Measurements from ENCODE around the gene TSEN2. TPM values are rescaled to one million over a fixed set of nuclear protein-coding genes. Genes with fewer than 3 reads are reported as not detected.
A peak's percentile ranks its signal among the peaks of the same experiment; 100 is the strongest.

The TSEN2 gene
- total RNA-seq, 1 experiment from 2014 or later = 26.8 TPM

DNA sequence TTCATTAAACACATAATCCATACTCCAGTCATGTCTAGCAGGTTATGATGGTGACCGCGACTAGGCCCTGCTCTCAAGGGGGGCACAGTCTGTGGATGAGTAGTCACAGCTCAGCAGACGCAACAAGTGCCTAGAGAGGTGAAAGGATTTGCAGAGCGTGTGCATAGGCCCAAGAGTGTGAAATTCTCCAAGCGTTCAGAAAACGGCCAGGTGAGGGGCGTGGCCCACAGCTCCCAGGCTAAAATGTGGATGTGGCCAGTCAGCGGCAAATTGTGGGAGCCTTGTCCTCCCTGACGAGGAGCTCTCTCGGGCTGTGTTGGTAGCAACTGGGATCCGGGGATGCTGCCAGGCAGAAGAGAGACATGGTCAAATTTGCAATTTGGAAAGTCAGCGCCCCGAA, 46.4 kb upstream of the TSEN2 start:
- H3K9me3 ChIP-seq (ENCODE audit: insufficient read depth, low read depth) = no peaks in the 10 kb centered on the region
- no peaks in the 10 kb centered on the region for H3K79me2 ChIP-seq (ENCODE audit: low read depth)
- intact Hi-C loops (cut with micrococcal nuclease; ENCODE audit: unreplicated experiment) = no loop called here
- POLR2A ChIA-PET (ENCODE audit: unreplicated experiment) = interaction anchor here (0.6 kb wide), 1 partner anchor 260 kb away, joined by 4 read pairs; no protein-coding TSS in a partner anchor
- no peak overlapping the region for H2AFZ ChIP-seq
- CTCF ChIA-PET = interaction anchor here (0.7 kb wide), 1 partner anchor 46 kb away, joined by 8 read pairs; no protein-coding TSS in a partner anchor
- H3K36me3 ChIP-seq (ENCODE audit: low read depth) = peaks cover 13% of the 10 kb centered on the region; the same call in 1 of the 2 replicates
- no peak for DNase-seq
- H3K4me2 ChIP-seq = no peak overlapping the region
- TF ChIP-seq, protein P1, sequence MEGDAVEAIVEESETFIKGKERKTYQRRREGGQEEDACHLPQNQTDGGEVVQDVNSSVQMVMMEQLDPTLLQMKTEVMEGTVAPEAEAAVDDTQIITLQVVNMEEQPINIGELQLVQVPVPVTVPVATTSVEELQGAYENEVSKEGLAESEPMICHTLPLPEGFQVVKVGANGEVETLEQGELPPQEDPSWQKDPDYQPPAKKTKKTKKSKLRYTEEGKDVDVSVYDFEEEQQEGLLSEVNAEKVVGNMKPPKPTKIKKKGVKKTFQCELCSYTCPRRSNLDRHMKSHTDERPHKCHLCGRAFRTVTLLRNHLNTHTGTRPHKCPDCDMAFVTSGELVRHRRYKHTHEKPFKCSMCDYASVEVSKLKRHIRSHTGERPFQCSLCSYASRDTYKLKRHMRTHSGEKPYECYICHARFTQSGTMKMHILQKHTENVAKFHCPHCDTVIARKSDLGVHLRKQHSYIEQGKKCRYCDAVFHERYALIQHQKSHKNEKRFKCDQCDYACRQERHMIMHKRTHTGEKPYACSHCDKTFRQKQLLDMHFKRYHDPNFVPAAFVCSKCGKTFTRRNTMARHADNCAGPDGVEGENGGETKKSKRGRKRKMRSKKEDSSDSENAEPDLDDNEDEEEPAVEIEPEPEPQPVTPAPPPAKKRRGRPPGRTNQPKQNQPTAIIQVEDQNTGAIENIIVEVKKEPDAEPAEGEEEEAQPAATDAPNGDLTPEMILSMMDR (conservative IDR thresholded peaks at IDR 0.05) = no peak
- TF ChIP-seq EZH2 (IDR thresholded peaks at IDR 0.05; ENCODE audit: low read depth) = no peak
- H4K20me1 ChIP-seq (ENCODE audit: insufficient read depth) = no peaks in the 10 kb centered on the region
- 0 out of 2 replicates have a peak overlapping the region, but pooled peaks have one; percentile 7 for H3K27ac ChIP-seq
- no TSS peak for BruUV-seq (replicated peaks)
- H3K9me2 ChIP-seq (ENCODE audit: insufficient read depth) = no peaks in the 10 kb centered on the region
- H3F3A ChIP-seq (ENCODE audit: insufficient read depth, low read depth) = peaks cover 50% of the 10 kb centered on the region
- H3K27me3 ChIP-seq (ENCODE audit: insufficient read depth, low read depth) = no peaks in the 10 kb centered on the region
- no peak overlapping the region for H3K4me3 ChIP-seq
- peaks cover 18% of the 10 kb centered on the region for H3K4me1 ChIP-seq (replicated peaks; ENCODE audit: insufficient read depth)

DNA sequence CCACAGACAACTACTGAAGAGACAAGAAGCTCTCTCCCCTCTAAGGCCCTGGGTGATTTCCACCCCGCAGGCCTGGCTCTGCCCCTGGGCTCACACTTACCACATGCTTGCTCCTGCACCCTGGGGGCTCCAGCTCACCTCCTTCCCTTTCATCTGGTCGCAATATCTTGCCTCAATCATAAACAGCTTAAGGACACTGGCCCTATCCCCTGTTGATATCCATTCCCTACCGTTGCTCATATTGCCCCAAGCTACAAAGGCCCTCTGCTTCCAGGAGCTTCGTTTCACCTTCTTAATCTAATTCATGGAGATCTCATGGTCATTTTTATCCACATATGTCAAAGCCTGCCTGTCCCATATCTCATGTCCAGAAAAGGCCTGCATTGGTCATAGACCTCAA, 46.0 kb upstream of the TSEN2 start:
- Histone ChIP-seq H3K9me2 (ENCODE audit: insufficient read depth) (no peaks in the 10 kb centered on the region), H3K4me2 (no peak overlapping the region), H3F3A (ENCODE audit: insufficient read depth, low read depth) (peaks cover 52% of the 10 kb centered on the region), H3K79me2 (ENCODE audit: low read depth) (no peaks in the 10 kb centered on the region), H3K36me3 (ENCODE audit: low read depth) (peaks cover 10% of the 10 kb centered on the region; the same call in 1 of the 2 replicates), H3K9me3 (ENCODE audit: insufficient read depth, low read depth) (no peaks in the 10 kb centered on the region), H3K27ac (no peak overlapping the region), H3K27me3 (ENCODE audit: insufficient read depth, low read depth) (no peaks in the 10 kb centered on the region), H2AFZ (no peak overlapping the region), H4K20me1 (ENCODE audit: insufficient read depth) (no peaks in the 10 kb centered on the region), H3K4me3 (no peak overlapping the region), H3K4me1 (replicated peaks; ENCODE audit: insufficient read depth) (peaks cover 22% of the 10 kb centered on the region)
- CTCF ChIA-PET = no interaction called here
- DNase-seq = no peak
- BruUV-seq (replicated peaks) = no TSS peak
- intact Hi-C loops (cut with micrococcal nuclease; ENCODE audit: unreplicated experiment) = no loop called here
- POLR2A ChIA-PET (ENCODE audit: unreplicated experiment) = interaction anchor here (0.6 kb wide), 1 partner anchor 252 kb away, joined by 3 read pairs; no protein-coding TSS in a partner anchor
- no peak for TF ChIP-seq EZH2 (IDR thresholded peaks at IDR 0.05; ENCODE audit: low read depth)
- TF ChIP-seq, protein P1 (conservative IDR thresholded peaks at IDR 0.05) = no peak

DNA sequence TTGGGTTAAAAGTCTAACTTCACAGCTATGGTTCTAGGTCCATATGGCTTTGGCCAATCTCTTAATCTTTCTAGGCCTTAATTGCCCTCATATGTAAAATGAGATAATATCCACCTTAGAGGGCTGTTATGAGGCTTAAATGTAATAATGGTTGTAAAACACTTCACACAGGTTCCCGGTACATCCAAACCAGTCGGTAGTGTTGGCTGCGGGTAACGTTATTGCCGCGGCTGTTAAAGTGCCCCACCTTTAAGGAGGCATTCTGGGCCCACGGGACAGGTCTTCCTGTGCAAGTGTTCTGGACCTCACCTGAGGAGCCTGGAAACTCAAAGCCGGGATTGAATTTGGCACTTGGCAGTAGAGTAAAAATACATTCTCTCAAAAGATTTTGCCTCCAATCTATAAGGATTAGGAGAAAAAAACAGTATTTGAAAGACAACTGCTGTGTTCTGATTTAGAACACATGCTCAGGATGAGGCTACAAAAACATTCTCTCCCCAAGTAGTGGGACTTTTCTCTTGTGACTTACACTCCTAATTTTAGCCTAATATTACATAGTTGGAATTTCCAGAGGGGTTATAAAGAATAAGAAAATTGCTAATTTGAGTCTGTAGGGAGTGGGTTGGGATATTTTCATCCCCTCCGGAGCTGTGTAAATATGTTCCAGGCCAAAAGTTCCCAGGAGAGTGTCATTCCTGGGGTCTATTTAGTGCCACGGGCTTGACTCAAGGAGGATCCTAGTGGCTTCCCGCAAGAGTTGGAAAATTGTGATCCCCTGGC, 44.9 kb upstream of the TSEN2 start:
- ChIA-PET POLR2A (ENCODE audit: unreplicated experiment) (no interaction called here), CTCF (no interaction called here)
- H3K27ac ChIP-seq = peak overlapping the region; percentile 13; the same call in 1 of the 2 replicates
- H4K20me1 ChIP-seq (ENCODE audit: insufficient read depth) = no peaks in the 10 kb centered on the region
- no peak overlapping the region for H3K4me3 ChIP-seq
- peaks cover 33% of the 10 kb centered on the region for H3K4me1 ChIP-seq (replicated peaks; ENCODE audit: insufficient read depth)
- no peaks in the 10 kb centered on the region for H3K27me3 ChIP-seq (ENCODE audit: insufficient read depth, low read depth)
- H3K36me3 ChIP-seq (ENCODE audit: low read depth) = peaks cover 5% of the 10 kb centered on the region; the same call in 1 of the 2 replicates
- no peaks in the 10 kb centered on the region for H3K9me2 ChIP-seq (ENCODE audit: insufficient read depth)
- H3K79me2 ChIP-seq (ENCODE audit: low read depth) = 0 out of 2 replicates have a peak, but pooled peaks cover 4% of the 10 kb centered on the region
- H3F3A ChIP-seq (ENCODE audit: insufficient read depth, low read depth) = peaks cover 62% of the 10 kb centered on the region
- no peak overlapping the region for H3K4me2 ChIP-seq
- no peaks in the 10 kb centered on the region for H3K9me3 ChIP-seq (ENCODE audit: insufficient read depth, low read depth)
- intact Hi-C loops (cut with micrococcal nuclease; ENCODE audit: unreplicated experiment) = no loop called here
- TF ChIP-seq EZH2 (IDR thresholded peaks at IDR 0.05; ENCODE audit: low read depth) = no peak
- TF ChIP-seq, protein P1 (conservative IDR thresholded peaks at IDR 0.05) = no peak
- DNase-seq = no peak
- BruUV-seq (replicated peaks) = no TSS peak
- H2AFZ ChIP-seq = no peak overlapping the region
